GM10266 (cell line): Measurements from ENCODE around the gene OMA1.
A peak's percentile ranks its signal among the peaks of the same experiment; 100 is the strongest.

Experiments
- DNase-seq: peaks from one replicate; pipeline ENCODE4 v3.0.0; 2012; ENCODE audit errors: extremely low spot score
- TF ChIP-seq, protein P1 (sequence below): IDR thresholded peaks from 2 replicates; pipeline ENCODE4 v1.5.1; 2012; ENCODE audit warnings: mild to moderate bottlenecking, low read depth; ENCODE audit not compliant: control insufficient read depth, insufficient read depth; ENCODE audit errors: missing control alignments

Gene OMA1

GRCh38 chr1:58546520-58547308, at the start of gene OMA1:
Gene OMA1 (minus strand): TSS chr1:58546726. CDS start chr1:58539294, 7,432 bp downstream.
- TF ChIP-seq, protein P1, sequence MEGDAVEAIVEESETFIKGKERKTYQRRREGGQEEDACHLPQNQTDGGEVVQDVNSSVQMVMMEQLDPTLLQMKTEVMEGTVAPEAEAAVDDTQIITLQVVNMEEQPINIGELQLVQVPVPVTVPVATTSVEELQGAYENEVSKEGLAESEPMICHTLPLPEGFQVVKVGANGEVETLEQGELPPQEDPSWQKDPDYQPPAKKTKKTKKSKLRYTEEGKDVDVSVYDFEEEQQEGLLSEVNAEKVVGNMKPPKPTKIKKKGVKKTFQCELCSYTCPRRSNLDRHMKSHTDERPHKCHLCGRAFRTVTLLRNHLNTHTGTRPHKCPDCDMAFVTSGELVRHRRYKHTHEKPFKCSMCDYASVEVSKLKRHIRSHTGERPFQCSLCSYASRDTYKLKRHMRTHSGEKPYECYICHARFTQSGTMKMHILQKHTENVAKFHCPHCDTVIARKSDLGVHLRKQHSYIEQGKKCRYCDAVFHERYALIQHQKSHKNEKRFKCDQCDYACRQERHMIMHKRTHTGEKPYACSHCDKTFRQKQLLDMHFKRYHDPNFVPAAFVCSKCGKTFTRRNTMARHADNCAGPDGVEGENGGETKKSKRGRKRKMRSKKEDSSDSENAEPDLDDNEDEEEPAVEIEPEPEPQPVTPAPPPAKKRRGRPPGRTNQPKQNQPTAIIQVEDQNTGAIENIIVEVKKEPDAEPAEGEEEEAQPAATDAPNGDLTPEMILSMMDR = peak; percentile 98
- peak; percentile 90 for DNase-seq

GRCh38 chr1:58594546-58594945, 48.0 kb upstream of the OMA1 start:
- TF ChIP-seq, protein P1 = no peak
- DNase-seq = no peak

DNA sequence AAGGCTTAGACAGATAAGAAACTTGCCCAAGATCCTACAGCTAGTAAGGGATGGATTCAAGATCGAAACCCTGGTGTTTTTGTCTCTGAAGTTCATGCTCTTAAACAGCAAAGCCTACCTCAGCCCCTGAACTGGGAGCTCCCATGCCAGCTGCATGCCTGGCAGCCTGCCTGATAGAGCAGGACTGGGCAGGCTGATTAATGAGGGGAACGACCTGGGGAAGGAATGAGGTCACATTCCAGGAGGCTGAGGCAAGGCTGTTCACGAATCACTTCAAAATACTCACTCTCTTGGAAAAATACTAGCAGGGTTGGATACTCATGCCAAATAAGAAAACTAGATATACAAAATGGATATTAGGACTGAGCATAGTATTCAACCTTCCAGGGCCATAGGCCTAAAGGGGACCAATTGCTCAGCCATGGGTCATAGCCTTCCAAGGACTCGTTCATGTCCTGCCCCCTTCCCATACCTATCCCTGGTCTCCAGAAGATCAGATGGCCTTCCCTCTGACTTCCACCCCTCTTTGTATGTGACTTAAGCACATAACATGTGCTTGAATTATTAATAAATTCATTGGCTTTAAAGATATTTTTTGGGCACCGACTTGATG, 46.1 kb upstream of the OMA1 start:
- TF ChIP-seq, protein P1 = no peak
- no peak for DNase-seq

- TF ChIP-seq, protein P1 = no peak
- DNase-seq = no peak
Observed at GRCh38 chr1:58591806-58592205, 45.3 kb upstream of the OMA1 start.

- TF ChIP-seq, protein P1 = no peak
- DNase-seq = no peak
Observed at GRCh38 chr1:58590019-58590418, 43.5 kb upstream of the OMA1 start.

- TF ChIP-seq, protein P1 = no peak
- no peak for DNase-seq
Observed at GRCh38 chr1:58588396-58588795, 41.9 kb upstream of the OMA1 start.

GRCh38 chr1:58587667-58588066, 41.1 kb upstream of the OMA1 start:
- TF ChIP-seq, protein P1 = no peak

More at GRCh38 chr1:58587667-58588066, 41.1 kb upstream of the OMA1 start:
- no peak for DNase-seq
